DOHH2 (cell line): Measurements from ENCODE around the gene ADAP2.
A peak's percentile ranks its signal among the peaks of the same experiment; 100 is the strongest.

ENCODE experiments used
- H3F3A ChIP-seq: fragments of 200-600 bp; sonication (generic), shearing (Covaris generic); 2 replicates; pipeline ENCODE4 v1.6.0; 2016; ENCODE audit warnings: antibody characterized with exemption, mild to moderate bottlenecking; ENCODE audit not compliant: control insufficient read depth, insufficient read depth
- H3K27ac ChIP-seq: fragments of 200-600 bp; sonication (generic); 2 replicates; pipeline ENCODE4 v1.5.1; 2014; ENCODE audit warnings: low read depth, mild to moderate bottlenecking, low read length, moderate library complexity
- H3K27me3 ChIP-seq: fragments of 200-600 bp; sonication (generic); 2 replicates; pipeline ENCODE4 v1.6.1; 2014; ENCODE audit warnings: mild to moderate bottlenecking, low read length, mixed read lengths; ENCODE audit not compliant: control insufficient read depth
- H3K36me3 ChIP-seq: fragments of 200-600 bp; sonication (generic); 2 replicates; pipeline ENCODE4 v1.6.1; 2014; ENCODE audit warnings: mild to moderate bottlenecking, low read length, moderate library complexity, mixed read lengths; ENCODE audit not compliant: control insufficient read depth
- H3K4me1 ChIP-seq: fragments of 200-600 bp; sonication (generic); 2 replicates; pipeline ENCODE4 v1.6.1; 2014; ENCODE audit warnings: mild to moderate bottlenecking, low read length, mixed read lengths; ENCODE audit not compliant: control insufficient read depth
- H3K4me2 ChIP-seq: fragments of 200-600 bp; sonication (generic); 2 replicates; pipeline ENCODE4 v1.6.0; 2014; ENCODE audit warnings: mild to moderate bottlenecking, low read length, moderate library complexity
- H3K4me3 ChIP-seq: fragments of 200-600 bp; sonication (generic); 2 replicates; pipeline ENCODE4 v1.5.1; 2014; ENCODE audit warnings: mild to moderate bottlenecking, low read length, mixed read lengths
- H3K79me2 ChIP-seq: fragments of 200-600 bp; sonication (generic); 2 replicates; pipeline ENCODE4 v1.6.1; 2014; ENCODE audit warnings: mild to moderate bottlenecking, low read length, mixed read lengths; ENCODE audit not compliant: control insufficient read depth
- H3K9me2 ChIP-seq: fragments of 200-600 bp; sonication (generic); replicated peaks from 2 replicates; pipeline ENCODE4 v1.6.1; 2014; ENCODE audit warnings: mild to moderate bottlenecking, low read length, mixed read lengths; ENCODE audit not compliant: control insufficient read depth
- H3K9me3 ChIP-seq: fragments of 200-600 bp; sonication (generic); 2 replicates; pipeline ENCODE4 v1.6.1; 2014; ENCODE audit warnings: antibody characterized with exemption, low read length, mixed read lengths; ENCODE audit not compliant: control insufficient read depth, insufficient read depth
- H4K20me1 ChIP-seq: fragments of 200-600 bp; sonication (generic); 2 replicates; pipeline ENCODE4 v1.6.0; 2014; ENCODE audit warnings: low read depth, mild to moderate bottlenecking, antibody characterized with exemption, low read length, moderate library complexity; ENCODE audit not compliant: control insufficient read depth, insufficient read depth
- CTCF ChIP-seq: fragments of 200-600 bp; sonication (generic); IDR thresholded peaks from one replicate; pipeline ENCODE4 v1.5.1; 2014; ENCODE audit warnings: antibody characterized with exemption, mild to moderate bottlenecking, low read depth, low read length; ENCODE audit not compliant: poor library complexity, severe bottlenecking
- EZH2phosphoT487 ChIP-seq: fragments of 200-600 bp; sonication (generic); IDR thresholded peaks from 2 replicates; pipeline ENCODE4 v1.6.1; 2017; ENCODE audit warnings: borderline replicate concordance, mild to moderate bottlenecking, antibody characterized with exemption, low read length, moderate library complexity, mixed read lengths

ADAP2 gene

GRCh38 chr17:31007695-31008373 is 86.1 kb downstream of the ADAP2 start:
- Histone ChIP-seq H3K4me2 (peak overlapping the region; percentile 93), H3K4me3 (peak overlapping the region; percentile 87)

GRCh38 chr17:31008374-31009041 is 86.8 kb downstream of the ADAP2 start:
- peaks cover 33% of the 10 kb centered on the region for H3K4me1 ChIP-seq
- peak overlapping the region; percentile 41 for H3K27ac ChIP-seq
- H3K9me3 ChIP-seq = no peaks in the 10 kb centered on the region
- peaks cover 5% of the 10 kb centered on the region; the same call in 1 of the 2 replicates for H3K79me2 ChIP-seq
- peaks cover 9% of the 10 kb centered on the region; the same call in 1 of the 2 replicates for H3F3A ChIP-seq
- no peaks in the 10 kb centered on the region for H3K27me3 ChIP-seq
- peak overlapping the region; percentile 87 for H3K4me3 ChIP-seq
- peak overlapping the region; percentile 93 for H3K4me2 ChIP-seq
- TF ChIP-seq CTCF (no peak), EZH2phosphoT487 (no peak)
- H4K20me1 ChIP-seq = no peaks in the 10 kb centered on the region
- no peaks in the 10 kb centered on the region for H3K9me2 ChIP-seq
- no peaks in the 10 kb centered on the region for H3K36me3 ChIP-seq

More at GRCh38 chr17:31007695-31008373, 86.1 kb downstream of the ADAP2 start:
- Histone ChIP-seq H4K20me1 (no peaks in the 10 kb centered on the region), H3K36me3 (no peaks in the 10 kb centered on the region), H3K4me1 (peaks cover 33% of the 10 kb centered on the region), H3K79me2 (peaks cover 5% of the 10 kb centered on the region; the same call in 1 of the 2 replicates), H3F3A (peaks cover 9% of the 10 kb centered on the region; the same call in 1 of the 2 replicates), H3K9me3 (no peaks in the 10 kb centered on the region), H3K27me3 (no peaks in the 10 kb centered on the region), H3K9me2 (no peaks in the 10 kb centered on the region), H3K27ac (peak overlapping the region; percentile 34)
- TF ChIP-seq EZH2phosphoT487 = no peak
- TF ChIP-seq CTCF = no peak
